Fibroblast of mammary gland (primary cell): Measurements from ENCODE around the gene LRP1B.

Source experiments
- DNase-seq: peaks from one replicate; pipeline ENCODE4 v3.0.0-alpha.2; 2010; ENCODE audit warnings: low read depth
- H3K4me3 ChIP-seq: 2 replicates; pipeline ENCODE4 v1.5.1; 2011; ENCODE audit warnings: low read depth, mild to moderate bottlenecking, low read length, moderate library complexity; ENCODE audit not compliant: control insufficient read depth
- CTCF ChIP-seq: conservative IDR thresholded peaks from 2 replicates; pipeline ENCODE4 v1.5.1; 2011; ENCODE audit warnings: low read depth, low read length, inconsistent platforms; ENCODE audit not compliant: control insufficient read depth, insufficient read depth

Gene LRP1B

GRCh38 chr2:141555876-141556470 lies 574.8 kb downstream of the LRP1B start:
- TF ChIP-seq CTCF = no peak
- DNase-seq = no peak
- no peak overlapping the region for H3K4me3 ChIP-seq

GRCh38 chr2:141554810-141555209 lies 576.0 kb downstream of the LRP1B start:
- TF ChIP-seq CTCF = peak; percentile 42
- DNase-seq = peak; percentile 32
- H3K4me3 ChIP-seq = no peak overlapping the region

- no peak overlapping the region for H3K4me3 ChIP-seq
- TF ChIP-seq CTCF = no peak
- DNase-seq = no peak
Observed at GRCh38 chr2:141534666-141535362, 596.0 kb downstream of the LRP1B start.

- TF ChIP-seq CTCF = no peak
- DNase-seq = no peak
- no peak overlapping the region for H3K4me3 ChIP-seq
Observed at GRCh38 chr2:141529659-141530058, 601.2 kb downstream of the LRP1B start.

- no peak for DNase-seq
- no peak overlapping the region for H3K4me3 ChIP-seq
- TF ChIP-seq CTCF = no peak
Observed at GRCh38 chr2:141528990-141529389, 601.8 kb downstream of the LRP1B start.

GRCh38 chr2:141526760-141527159 lies 604.1 kb downstream of the LRP1B start:
- TF ChIP-seq CTCF = no peak
- DNase-seq = no peak
- no peak overlapping the region for H3K4me3 ChIP-seq

- no peak for TF ChIP-seq CTCF
- H3K4me3 ChIP-seq = no peak overlapping the region
- DNase-seq = no peak
Observed at GRCh38 chr2:141524777-141525176, 606.0 kb downstream of the LRP1B start.
